NCI-H774 (cell line): ENCODE data around the gene CNTN6.

ENCODE experiments used
- DNase-seq: peaks from one replicate; lab custom pipeline; 2025; lab: John Stamatoyannopoulos, UW

Gene CNTN6

DNA sequence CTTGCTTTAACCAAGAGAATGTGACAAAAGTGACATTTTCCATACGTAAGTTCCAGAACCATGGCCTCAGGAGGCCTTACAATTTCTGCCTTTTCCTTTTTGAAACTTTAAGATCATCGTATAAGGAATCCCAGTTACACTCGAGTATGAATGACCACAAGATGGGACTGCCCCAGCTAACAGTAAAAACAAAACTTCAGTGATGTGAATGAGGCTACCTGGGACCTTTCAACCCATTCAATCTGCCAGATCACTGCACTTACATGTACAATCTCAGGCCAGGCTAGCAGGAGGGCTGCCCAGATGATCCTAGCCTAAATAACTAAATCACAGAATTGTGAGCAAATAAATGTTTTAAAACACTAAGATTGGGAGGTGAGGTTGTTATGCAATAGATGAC lies 328.8 kb downstream of the CNTN6 start:
- DNase-seq = no peak

DNA sequence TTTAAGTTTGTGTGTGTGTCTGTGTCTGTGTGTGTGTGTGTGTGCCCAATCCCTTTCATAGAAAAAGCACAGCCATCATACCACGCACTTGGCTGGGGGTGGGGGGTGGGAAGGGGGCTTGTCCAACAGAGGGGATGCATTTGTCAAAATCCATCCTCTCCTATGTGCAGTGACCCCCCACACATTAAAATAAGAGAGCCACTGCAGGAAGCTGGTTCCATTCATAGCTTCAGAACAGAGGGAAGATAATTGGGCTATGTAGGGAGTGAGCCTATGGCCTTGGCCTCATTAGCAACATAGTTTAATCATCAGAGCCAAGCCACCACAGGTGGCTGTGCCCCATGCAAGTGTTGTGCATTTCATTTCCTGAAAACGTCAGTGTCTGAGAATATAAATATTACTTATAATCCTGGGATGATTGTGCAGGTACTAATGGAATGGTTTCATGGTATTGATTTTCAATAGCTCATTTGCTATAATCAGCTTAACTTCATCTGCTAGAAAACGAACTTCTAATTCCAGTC lies 330.8 kb downstream of the CNTN6 start:
- DNase-seq = no peak

DNA sequence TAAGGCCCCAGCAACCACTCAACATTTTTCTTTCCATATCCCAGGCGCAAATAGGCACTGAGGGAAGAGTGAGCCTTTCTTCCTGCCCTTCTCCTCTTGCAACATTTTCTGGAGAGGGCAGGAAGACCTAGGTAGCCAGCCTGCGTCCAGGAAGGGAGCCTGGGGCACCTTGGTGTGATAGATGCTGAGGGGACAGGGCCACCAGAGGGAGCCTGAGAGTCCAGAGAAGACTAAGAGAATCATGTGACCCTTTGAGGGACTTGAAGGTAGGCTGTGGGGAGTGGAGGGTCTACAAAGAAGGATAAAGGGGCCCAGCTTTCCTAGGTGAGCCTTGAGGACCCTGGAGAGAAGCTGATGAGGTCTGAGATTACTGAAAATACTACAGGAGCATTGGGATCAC lies 346.6 kb downstream of the CNTN6 start:
- DNase-seq = no peak

DNA sequence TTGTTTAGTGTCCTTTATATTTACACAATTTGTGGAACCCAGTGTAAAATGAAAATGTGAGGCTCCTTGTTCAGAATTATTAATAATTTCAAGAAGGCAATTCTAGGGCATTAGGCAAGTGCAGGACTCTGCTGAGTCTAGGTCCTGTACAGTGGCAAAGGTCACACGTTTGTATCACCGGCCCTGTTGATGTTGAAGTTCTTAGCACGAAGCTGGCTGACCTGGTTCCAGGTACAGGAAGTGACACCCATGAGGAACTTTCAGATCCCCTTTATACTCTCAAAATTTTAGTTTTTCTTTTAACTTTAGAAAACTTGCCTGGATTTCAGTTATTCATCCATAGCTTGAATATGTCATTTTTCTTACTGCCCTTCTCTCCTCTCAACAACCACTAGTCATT lies 349.4 kb downstream of the CNTN6 start:
- DNase-seq = no peak

DNA sequence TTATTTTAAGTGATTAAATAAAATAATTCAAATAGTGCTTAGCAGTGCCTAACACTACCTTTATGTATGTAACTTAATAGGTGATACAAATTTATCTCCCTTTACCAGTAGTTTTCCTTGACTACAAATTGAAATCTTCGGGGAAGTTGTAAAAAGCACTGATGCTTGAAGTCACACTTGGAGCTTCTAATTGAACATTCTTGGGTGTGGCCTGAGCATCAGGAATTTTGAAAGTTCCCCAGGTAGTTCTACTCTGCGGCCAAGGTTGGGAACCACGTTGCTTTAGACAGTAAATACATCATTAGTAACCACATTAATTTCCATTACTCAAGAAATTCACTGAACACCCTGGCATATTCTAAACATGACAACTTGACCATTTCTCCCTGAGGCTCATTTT lies 351.4 kb downstream of the CNTN6 start:
- DNase-seq = no peak

DNA sequence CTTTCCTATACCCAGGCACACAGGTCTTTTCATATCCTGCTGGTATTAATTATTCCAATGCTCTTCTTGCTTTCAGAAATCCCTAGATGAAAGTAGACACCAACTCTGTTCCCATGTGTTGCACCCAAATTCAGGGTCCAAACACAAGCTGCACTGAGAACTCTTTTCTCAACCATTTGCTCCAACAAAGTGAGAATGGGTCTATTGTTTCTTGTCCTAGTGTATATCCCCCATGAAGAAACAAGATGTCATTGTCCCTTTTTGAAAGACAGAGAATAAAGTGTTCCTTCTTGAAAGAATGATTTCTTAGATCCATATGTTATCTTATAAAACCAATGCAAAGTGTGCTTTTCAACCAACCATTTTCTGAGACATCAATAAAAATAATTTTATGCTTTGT lies 353.7 kb downstream of the CNTN6 start:
- DNase-seq = no peak

DNA sequence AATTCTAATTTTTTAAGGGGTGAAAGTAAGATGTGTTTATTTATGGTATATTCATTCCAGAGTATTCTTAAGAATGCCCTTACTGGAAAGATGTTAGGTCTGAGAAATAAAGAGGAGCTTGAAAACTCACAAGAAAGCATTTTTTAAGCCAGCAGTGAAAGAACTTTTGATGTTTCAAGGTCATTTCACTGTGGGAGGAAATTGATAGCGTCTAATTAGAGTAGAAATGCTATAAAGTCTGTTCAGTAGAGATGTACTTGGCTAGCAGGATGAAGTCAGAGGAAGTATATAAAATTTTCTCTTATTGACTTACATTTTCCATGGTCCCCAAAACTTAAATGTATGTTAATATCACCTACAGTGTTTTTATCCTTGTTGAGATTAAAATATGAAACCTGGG lies 354.6 kb downstream of the CNTN6 start:
- DNase-seq = no peak

DNA sequence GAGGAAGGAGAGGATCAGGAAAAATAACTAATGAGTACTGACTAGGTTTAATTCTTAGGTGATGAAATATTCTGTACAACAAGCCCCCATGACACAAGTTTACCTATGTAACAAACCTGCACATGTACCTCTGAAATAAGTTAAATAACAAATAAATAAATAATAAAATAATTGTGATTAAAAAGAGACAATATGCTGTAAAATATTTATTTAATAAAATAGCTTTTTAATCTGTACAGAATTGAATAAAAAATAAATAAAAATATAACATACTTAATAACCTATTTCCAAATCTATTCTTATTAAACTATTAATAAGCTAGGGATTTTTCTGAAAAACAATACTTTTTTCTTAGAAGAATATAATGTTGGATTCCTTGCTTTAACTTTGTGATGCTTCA lies 355.6 kb downstream of the CNTN6 start:
- no peak for DNase-seq
